HFFc6 (cell line): ENCODE data around the gene MAPK7. TPM values are rescaled to one million over a fixed set of nuclear protein-coding genes. Genes with fewer than 3 reads are reported as not detected.
A peak's percentile ranks its signal among the peaks of the same experiment; 100 is the strongest.
"Not testable (repeated sequence)": the region's sequence is repeated elsewhere in the genome, so short reads cannot be mapped to it uniquely, and the experiment has no call there.

Experiments used
- DNase-seq: peaks from one replicate; pipeline ENCODE4 v3.0.0-alpha.2; 2018
- H3K27ac Mint-ChIP-seq: 2 replicates; pipeline ENCODE4 v1.8.0; 2020; ENCODE audit warnings: mild to moderate bottlenecking, mixed read lengths
- H3K27me3 Mint-ChIP-seq: 2 replicates; pipeline ENCODE4 v1.8.0; 2021; ENCODE audit warnings: mild to moderate bottlenecking, moderate library complexity, mixed read lengths; ENCODE audit not compliant: insufficient read depth
- H3K36me3 Mint-ChIP-seq: 2 replicates; pipeline ENCODE4 v1.8.0; 2021; ENCODE audit warnings: low read depth, mixed read lengths
- H3K4me1 Mint-ChIP-seq: 2 replicates; pipeline ENCODE4 v1.8.0; 2020; ENCODE audit warnings: low read depth, mixed read lengths
- H3K4me3 Mint-ChIP-seq: 2 replicates; pipeline ENCODE4 v1.8.0; 2020; ENCODE audit warnings: mild to moderate bottlenecking, moderate library complexity, mixed read lengths
- H3K9me3 Mint-ChIP-seq: 2 replicates; pipeline ENCODE4 v1.8.0; 2020; ENCODE audit warnings: mild to moderate bottlenecking, mixed read lengths
- total RNA-seq, 6 experiments: library from RNA; stranded (reverse); fragmentation: NEBNext Ultra II Directional; extraction: Animal tissue kit (Norgen Biotek cat#: 25700); gene quantifications; 2 replicates in 1 of 6; 3 replicates in 5 of 6; pipeline ENCODE4 v1.2.3, GENCODE V29; 2021
- TF ChIP-seq, protein P1 (sequence below): fragments of 200-600 bp; sonication (generic); IDR thresholded peaks from 2 replicates; pipeline ENCODE4 v1.5.0; 2021; ENCODE audit warnings: antibody characterized with exemption, mild to moderate bottlenecking

The MAPK7 gene
- total RNA-seq, 6 experiments from 2014 or later: 18.5 to 27.1 (median 23.9) TPM

DNA sequence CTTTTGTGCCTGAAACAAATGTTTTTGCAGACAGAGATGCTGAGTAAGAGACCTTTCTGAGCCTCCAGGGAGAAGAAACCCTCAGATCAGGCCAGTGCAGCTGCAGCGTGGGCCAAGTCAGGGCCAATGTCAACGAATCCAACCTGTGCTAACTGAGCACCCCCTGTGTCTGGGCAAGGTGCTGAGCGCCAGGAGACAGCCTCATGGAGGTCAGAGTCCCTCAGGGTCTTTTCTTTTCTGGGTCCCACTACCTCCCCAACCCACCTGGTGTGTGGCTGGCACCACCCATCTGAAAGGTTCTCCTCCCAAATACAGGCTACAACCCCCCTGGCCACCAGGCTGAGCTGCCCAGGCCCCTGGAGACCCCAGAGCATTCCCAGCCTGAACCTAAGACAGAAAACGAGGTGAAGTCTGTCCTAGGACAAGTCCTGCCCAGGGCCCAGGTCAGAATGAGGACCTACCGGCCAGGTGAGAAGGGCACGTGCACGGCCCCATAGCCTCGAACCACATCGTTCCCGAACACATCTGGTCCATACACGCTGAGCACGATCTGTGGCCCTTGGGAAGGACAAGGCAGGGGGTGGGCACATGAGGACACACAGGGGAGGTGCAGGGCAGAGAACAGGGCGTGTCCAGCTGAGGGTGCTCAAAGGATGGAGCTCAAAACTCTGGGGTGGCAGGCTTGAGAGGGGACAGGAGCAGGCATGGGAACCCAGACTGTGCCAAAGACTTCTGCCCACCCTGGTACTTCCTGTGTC, 30.8 kb upstream of the MAPK7 start:
- DNase-seq: no peak
- Mint-ChIP-seq H3K36me3 (no peaks in the 10 kb centered on the region), H3K4me3 (peak overlapping the region; percentile 54), H3K27ac (peak overlapping the region; percentile 92), H3K4me1 (peaks cover 26% of the 10 kb centered on the region), H3K27me3 (peaks cover 2% of the 10 kb centered on the region; the same call in 1 of the 2 replicates), H3K9me3 (no peaks in the 10 kb centered on the region)
- TF ChIP-seq, protein P1, sequence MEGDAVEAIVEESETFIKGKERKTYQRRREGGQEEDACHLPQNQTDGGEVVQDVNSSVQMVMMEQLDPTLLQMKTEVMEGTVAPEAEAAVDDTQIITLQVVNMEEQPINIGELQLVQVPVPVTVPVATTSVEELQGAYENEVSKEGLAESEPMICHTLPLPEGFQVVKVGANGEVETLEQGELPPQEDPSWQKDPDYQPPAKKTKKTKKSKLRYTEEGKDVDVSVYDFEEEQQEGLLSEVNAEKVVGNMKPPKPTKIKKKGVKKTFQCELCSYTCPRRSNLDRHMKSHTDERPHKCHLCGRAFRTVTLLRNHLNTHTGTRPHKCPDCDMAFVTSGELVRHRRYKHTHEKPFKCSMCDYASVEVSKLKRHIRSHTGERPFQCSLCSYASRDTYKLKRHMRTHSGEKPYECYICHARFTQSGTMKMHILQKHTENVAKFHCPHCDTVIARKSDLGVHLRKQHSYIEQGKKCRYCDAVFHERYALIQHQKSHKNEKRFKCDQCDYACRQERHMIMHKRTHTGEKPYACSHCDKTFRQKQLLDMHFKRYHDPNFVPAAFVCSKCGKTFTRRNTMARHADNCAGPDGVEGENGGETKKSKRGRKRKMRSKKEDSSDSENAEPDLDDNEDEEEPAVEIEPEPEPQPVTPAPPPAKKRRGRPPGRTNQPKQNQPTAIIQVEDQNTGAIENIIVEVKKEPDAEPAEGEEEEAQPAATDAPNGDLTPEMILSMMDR: no peak

DNA sequence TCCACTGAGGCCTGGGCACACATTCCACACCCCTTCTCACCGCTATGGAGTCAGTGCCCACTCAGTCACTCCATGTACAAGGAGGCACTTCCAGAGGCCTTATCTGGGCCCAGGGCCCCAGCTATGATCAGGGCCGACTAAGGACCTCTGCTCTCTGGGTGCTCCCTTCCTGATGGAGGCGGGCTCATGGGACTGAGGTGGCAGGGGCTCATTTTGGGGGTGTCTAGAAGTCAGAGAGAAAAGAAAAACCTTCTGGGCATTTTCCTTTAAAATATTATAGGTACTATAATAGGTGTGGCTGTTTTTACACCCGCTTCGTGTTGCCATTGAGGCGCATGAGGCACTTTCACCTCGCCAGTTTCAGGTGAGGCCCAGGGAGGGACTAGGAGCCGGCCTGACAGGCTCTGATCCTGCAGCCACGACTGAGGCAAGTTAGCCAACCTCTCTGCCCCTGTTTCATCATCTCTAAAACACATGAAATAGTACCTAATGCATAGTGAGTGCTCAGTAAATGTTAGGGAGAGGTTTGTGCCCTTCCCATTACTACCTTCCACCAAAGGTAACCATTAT, 30.1 kb upstream of the MAPK7 start:
- Mint-ChIP-seq H3K27me3 (peaks cover 2% of the 10 kb centered on the region; the same call in 1 of the 2 replicates), H3K4me3 (no peak overlapping the region), H3K9me3 (no peaks in the 10 kb centered on the region), H3K4me1 (peaks cover 26% of the 10 kb centered on the region), H3K36me3 (no peaks in the 10 kb centered on the region), H3K27ac (peak overlapping the region; percentile 92; the same call in 1 of the 2 replicates)
- TF ChIP-seq, protein P1: no peak
- no peak for DNase-seq

DNA sequence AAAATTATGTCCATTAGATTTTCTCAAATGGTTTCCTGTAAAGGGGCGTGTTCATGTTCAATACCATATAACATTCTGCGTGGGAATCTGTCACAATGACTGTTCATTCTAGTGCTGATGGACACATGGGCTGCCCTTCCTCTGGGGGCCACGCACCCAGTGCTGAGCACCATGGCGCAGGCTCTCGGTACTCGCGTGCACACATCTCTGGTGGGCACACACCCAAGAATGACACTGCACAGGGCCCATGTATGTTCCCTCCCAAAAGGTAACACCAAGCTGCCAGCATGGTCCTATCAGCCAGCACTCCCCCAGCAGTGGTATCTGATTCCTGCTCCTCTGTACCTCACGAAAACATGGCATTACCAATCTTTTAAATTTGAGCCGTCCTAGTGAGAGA, 29.5 kb upstream of the MAPK7 start:
- TF ChIP-seq, protein P1: no peak
- no peaks in the 10 kb centered on the region for H3K9me3 Mint-ChIP-seq
- no peak for DNase-seq
- peaks cover 2% of the 10 kb centered on the region; the same call in 1 of the 2 replicates for H3K27me3 Mint-ChIP-seq
- H3K4me1 Mint-ChIP-seq: peaks cover 29% of the 10 kb centered on the region
- H3K36me3 Mint-ChIP-seq: no peaks in the 10 kb centered on the region
- no peak overlapping the region for H3K4me3 Mint-ChIP-seq
- H3K27ac Mint-ChIP-seq: no peak overlapping the region

DNA sequence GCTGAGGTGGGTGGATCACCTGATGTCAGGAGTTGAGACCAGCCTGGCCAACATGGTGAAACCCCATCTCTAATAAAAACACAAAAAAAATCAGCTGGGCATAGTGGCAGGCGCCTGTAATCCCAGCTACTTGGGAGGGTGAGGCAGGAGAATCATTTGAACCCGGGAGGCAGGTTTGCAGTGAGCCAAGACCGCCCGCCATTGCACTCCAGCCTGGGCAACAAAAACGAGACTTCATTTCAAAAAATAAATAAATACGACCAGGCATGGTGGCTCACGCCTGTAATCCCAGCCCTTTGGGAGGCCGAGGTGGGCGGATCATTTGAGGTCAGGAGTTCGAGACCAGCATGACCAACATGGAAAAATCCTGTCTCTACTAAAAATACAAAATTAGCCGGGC, 24.9 kb upstream of the MAPK7 start:
- Mint-ChIP-seq H3K36me3 (peaks cover 16% of the 10 kb centered on the region), H3K4me1 (peaks cover 17% of the 10 kb centered on the region)
- H3K27me3 Mint-ChIP-seq, H3K9me3 Mint-ChIP-seq, H3K27ac Mint-ChIP-seq, DNase-seq, H3K4me3 Mint-ChIP-seq: not testable (repeated sequence)

DNA sequence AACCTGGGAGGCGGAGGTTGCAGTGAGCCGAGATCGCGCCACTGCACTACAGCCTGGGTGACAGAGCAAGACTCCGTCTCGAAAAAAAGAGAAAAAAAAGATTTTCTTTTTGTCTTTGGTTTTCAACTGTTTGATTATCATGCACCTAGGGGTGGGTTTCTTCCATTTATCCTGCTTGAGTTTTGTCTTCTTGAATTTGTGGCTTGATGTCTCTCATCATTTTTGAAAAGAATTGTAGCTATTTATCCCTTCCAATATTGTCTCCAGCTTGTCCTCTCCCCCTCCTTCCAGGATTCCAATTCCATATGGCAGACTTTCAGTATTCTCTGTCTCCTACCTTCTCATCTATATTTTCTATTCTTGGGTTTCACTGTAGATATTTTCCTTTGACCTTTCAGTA, 23.6 kb upstream of the MAPK7 start:
- peak overlapping the region; percentile 74 for H3K27ac Mint-ChIP-seq

More for the DNA sequence above, 23.6 kb upstream of the MAPK7 start:
- Mint-ChIP-seq H3K9me3 (no peaks in the 10 kb centered on the region), H3K4me3 (no peak overlapping the region), H3K4me1 (peaks cover 17% of the 10 kb centered on the region), H3K27me3 (no peaks in the 10 kb centered on the region; the same call in 1 of the 2 replicates), H3K36me3 (peaks cover 28% of the 10 kb centered on the region)
- TF ChIP-seq, protein P1: no peak
- DNase-seq: no peak
